ENCODE data around the gene ALCAM. TPM values are rescaled to one million over a fixed set of nuclear protein-coding genes. Genes with fewer than 3 reads are reported as not detected.

ALCAM gene
- total RNA-seq, 2 donors from 2014 or later, result 26.5 to 57.2 TPM

DNA sequence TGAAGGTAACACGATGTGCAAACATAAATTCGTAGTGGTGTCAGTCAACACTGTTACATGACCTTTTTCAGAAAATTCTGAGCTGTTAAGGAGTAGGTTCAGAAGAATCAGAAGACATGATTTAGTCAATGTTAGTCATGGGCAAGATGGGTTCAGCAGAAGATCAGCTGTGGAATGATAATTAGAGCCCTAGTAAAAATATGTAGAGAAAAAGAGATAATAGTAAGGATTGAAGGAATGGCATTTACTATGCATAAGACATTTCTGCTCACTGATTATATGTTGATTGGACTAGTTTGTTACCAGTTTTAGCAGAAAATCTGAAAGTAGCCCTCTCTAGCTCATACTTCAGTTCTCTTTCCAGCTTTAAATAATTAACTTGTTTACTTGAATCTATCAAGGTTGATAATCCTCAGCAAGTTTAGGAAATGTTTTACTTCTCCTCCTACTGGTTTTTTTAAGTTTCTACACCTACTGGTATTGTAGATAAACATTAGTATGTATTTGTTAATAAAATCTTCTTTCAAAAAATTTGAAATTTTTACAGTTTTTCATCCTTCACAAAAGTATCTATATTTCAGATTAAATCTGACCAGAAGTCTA, 98.6 kb downstream of the ALCAM start:
- DNase-seq (ENCODE audit: low spot score), result no peak
- intact Hi-C loops (cut with DNase I), result no loop called here

DNA sequence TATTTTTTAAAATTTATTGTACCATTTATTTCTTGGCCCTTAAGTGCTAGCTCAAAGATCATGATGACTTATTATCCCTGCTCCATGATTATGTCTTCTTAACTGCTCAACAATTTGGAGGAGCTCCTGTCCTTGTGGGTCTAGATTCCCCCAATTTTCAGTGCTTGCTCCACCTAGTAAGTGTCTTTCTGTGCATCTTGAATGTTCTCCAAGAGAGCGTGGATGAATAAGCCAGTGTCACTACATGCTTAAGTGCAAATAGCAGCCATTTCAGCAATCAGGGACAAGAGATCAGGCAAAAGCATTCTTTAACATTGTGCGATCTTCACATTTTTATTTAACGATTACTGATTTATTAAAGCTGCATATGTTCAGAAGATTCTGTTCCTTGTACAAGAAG, 99.4 kb downstream of the ALCAM start:
- intact Hi-C loops (cut with DNase I), result no loop called here
- no peak for DNase-seq (ENCODE audit: low spot score)

DNA sequence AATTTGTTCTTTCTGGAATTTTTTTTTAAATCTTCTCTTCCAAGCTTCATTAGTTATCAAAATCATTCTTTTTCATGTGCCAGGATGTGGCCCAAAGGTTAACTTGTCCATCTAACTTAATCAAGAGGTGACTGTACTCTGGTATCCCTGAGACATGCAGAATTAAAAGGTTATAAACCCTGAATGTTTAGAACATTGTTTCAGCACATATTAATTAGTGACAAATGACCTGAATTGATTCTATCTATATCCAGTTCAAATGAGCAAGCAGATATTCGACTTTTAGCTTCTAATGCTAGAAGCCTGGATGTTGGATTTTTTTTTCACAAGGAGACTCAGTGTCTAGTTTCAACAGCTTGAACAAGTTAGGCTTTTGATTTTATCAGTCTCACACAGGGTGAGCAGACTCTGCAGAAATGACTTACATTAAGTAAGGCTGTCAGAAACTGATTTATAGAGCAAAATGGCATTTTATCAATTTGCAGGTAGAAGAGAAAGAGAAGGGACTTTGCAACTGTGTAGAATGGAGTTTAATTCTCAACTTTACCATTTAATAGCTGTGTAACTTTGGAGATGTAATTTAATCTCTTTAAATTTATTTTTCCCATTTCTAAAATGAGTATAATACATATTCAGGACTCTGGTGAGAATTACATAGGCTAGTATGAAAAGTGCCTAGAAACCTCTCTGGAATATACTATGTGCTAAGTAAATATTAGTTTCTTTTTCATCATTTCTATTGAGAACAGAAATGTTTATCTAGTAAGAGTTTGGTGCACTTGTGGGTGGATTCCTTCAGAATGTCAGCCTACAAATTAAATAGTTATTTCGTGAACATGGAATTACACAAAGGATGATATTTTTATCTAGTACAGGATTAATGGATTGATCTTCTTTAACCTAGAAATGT, 100.0 kb downstream of the ALCAM start:
- DNase-seq (ENCODE audit: low spot score), result no peak
- intact Hi-C loops (cut with DNase I), result no loop called here

DNA sequence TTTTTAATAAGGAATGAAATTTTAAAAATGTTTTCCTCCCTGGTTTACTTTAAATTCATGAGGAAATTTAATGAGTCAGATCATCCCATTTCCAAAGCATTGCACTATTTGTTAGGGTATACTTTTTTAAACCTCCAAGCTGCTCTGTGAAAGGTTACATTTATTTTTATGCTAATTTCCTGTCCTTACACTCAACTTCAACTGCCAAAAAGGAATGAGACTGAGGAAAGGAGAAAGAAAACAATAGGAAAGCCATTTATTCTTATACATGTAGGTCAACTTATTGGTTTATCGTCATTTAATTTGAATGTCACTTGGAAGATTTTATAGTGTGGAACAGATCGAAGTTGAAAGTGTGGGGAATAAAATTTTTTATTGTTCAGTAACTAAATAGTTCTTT, 104.1 kb downstream of the ALCAM start:
- DNase-seq (ENCODE audit: low spot score), result no peak
- intact Hi-C loops (cut with DNase I), result no loop called here

DNA sequence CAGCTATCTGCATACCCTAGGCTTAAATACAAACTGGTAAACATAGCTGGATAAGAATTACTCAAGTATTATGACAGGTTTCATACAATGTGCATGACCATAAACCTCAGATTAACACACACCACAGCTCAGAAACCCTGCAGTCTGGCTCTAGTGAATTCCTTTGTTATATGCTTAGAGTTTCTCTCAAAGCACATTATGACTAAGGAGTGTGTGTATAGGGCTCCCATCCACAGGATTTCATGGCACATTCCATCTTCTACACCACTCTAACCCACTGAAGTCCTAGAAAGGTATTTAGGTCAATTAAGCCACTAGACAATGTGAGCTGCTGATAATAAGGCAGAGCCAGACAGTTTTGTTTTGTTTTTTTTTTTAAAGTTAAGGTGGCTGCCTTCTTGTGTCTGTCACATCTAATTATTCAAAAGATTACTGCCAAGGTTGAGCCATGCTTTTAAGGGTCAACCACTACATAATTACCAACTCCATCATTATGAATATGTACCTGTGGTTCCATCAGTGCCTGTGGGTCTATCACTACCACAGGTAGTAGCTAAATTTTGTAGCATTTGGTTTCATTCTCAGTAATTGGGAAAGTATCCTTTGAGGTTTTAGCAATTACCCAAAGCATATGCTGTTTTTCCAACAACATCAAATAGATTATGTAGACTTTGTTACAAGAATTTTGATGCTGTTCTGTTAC, 107.0 kb downstream of the ALCAM start:
- intact Hi-C loops (cut with DNase I), result no loop called here
- DNase-seq (ENCODE audit: low spot score), result no peak

DNA sequence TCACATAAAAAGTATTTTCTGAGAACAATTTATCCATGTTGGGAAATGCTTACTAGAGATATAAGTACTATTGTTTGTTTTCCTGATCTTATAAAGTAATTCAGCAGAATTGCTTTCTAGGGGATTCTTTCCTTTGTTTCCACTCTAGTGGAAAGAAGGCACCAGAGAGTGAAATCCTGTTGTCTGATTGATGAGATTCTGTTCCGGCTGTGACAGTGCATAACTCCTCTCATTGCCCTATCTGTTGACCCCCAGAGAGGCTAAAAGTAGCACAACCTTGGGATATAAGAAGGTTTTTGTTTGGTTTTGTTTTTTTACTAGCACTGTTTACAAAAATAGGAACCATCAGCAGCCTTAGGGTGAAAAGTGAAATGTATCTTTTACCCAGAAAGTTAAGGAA, 114.1 kb downstream of the ALCAM start:
- intact Hi-C loops (cut with DNase I), result no loop called here
- DNase-seq (ENCODE audit: low spot score), result no peak

DNA sequence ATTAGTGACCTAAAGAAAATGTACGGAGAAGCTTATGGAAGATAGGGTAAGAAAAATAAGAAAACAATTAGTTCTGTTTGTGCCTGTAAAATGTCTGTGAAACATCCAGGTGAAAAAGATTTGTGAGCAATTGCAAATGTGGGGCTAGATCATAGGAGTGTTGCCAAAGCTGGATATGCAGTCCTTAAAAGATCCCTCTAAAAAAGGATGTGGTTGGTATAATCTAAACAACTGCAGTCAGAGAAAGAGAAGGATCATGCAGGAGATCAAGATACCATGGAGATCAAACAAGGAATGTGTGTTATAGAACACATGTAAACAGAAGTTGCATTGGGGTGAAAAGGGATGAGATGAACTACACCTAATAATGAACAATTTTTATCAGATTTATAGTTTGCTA, 116.8 kb downstream of the ALCAM start:
- DNase-seq (ENCODE audit: low spot score), result no peak
- intact Hi-C loops (cut with DNase I), result no loop called here

DNA sequence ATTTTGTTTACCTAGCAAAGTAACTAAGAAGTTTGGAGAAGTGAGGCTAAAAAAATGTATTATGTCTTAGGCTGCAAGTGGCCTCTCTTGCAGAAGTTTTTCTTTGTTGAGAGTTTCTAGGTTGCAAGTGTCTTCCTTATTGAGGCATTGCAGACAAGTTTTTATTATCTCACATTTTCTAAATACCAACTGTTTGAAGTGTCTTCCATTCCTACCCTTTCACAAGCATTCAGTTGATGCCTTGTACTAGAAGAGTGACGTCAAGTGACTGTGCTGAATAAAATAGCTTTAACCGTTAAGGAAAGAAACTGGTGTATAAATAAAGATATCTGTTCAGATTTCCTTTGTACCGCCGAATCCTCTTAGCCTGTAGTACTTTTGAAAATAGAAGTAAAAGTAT, 123.3 kb downstream of the ALCAM start:
- intact Hi-C loops (cut with DNase I), result no loop called here
- DNase-seq (ENCODE audit: low spot score), result no peak

DNA sequence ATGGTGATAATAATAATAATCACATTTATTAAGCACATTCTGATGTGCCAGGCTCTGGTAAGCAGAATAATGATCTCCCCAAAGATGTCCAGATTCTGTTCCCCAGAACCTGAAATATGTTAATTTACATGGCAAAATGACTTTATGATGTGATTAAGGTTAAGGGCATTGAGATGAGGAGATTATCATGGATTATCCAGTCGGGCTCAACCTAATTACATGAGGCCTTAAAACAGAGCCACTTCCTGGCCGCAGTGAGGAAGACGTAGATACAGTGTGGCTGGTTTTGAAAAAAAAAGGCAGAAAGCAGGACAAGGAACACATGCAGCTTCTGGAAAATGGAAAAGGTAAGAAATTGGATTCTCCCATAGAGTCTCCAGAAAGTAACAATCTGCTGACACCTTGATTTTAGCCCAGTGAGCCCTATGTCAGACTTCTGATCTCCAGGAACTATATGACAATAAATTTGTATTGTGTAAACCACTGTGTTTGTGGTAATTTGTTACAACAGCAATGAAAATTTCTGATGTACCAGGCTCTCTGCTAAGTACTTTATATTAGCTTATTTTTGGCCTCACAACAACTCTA, 126.7 kb downstream of the ALCAM start:
- intact Hi-C loops (cut with DNase I), result no loop called here

DNA sequence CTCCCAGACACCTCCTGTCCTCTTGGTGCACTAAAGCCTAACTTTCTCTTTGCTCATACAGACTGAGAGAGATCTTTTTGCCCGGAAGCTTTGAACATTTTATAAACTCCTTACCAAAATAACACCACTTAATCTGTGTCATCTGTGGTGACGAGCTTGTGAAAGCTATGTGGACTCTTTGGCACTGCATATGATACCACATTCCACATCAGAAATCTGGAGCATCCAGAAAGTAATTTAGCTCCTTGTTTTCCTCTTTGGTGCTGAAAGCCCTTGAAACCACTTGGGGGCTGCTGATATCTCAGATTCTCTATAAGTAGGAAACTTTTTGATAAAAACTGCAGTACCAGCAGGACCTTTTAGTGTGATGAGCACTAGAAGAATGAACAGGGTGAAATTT, 128.3 kb downstream of the ALCAM start:
- intact Hi-C loops (cut with DNase I), result no loop called here
- no peak for DNase-seq (ENCODE audit: low spot score)

More for the DNA sequence above, 126.7 kb downstream of the ALCAM start:
- no peak for DNase-seq (ENCODE audit: low spot score)

DNA sequence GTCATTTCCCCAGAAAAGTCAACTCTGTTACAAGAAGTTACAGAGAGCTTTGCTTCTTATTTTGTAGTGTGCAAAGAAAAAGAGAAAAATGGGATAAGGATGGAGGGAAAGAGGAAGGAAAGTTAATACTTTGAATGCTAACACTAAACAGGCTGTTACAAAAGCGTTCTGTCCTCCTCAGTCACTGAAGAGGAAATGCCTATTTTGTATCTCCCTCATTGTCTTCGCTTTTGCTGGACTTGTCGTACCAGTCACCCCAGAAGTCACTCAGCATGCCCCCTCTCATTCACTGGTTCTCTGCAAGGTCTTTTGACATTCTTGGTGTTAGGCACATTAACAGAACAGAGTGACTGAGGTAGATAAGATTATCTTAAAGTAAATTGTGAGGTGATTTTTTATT, 129.6 kb downstream of the ALCAM start:
- intact Hi-C loops (cut with DNase I), result no loop called here
- no peak for DNase-seq (ENCODE audit: low spot score)

DNA sequence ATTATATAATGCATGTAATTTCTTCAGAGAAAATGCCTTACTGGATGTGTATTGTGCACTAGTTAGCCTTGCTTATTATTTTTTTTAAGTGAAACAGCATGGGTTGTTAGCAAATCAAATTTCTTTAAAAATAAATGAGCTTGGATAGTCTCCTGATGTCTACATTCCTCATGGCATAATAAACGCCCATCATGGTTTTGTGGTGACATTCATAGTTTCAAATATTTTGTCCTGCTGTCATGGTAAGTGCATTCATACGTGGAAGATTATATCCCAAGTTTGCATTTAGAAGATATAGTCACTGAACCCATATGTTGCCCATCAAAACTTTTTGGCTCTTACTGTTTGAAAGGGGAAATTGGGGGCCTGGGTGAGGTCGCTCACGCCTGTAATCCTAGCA, 130.7 kb downstream of the ALCAM start:
- DNase-seq (ENCODE audit: low spot score), result no peak
- intact Hi-C loops (cut with DNase I), result no loop called here

DNA sequence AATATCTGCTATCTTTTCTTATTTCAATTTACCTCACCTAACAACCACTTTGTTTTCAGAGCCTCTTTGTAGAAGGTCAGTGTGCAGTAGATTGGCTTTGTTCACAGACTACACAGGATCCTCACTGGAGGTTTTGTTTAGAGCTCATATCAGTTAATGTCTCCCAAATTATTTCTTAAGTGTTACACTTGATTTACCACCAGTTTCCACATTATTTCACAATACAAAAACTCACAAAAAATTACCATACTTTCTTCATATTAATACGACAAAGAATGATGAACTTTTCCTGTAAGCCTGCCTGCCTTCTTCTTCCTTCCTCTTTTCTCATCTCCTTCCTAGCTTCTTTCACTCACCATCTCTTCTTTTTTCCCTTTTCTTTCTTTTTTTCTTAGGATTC, 133.3 kb downstream of the ALCAM start:
- intact Hi-C loops (cut with DNase I), result no loop called here

DNA sequence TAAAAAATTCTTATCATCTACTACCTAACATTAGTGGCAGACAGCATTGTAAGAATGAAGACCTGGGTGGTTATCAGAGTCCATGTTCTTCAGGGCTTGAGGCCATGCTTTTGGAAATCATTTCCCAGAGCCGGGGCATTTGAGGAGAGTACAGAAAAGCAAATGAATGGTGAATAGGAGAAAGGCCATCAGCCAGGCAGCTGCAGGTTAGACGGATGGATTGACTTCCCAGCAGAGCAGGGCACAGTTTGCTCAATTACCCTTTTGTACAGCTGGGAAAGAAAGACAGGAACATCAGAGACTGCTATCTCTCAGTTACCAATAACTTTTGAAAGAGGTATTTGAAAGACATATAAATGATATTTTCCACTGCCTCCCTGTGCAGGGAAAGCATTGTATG, 135.6 kb downstream of the ALCAM start:
- no peak for DNase-seq (ENCODE audit: low spot score)
- intact Hi-C loops (cut with DNase I), result no loop called here

More for the DNA sequence above, 133.3 kb downstream of the ALCAM start:
- no peak for DNase-seq (ENCODE audit: low spot score)

DNA sequence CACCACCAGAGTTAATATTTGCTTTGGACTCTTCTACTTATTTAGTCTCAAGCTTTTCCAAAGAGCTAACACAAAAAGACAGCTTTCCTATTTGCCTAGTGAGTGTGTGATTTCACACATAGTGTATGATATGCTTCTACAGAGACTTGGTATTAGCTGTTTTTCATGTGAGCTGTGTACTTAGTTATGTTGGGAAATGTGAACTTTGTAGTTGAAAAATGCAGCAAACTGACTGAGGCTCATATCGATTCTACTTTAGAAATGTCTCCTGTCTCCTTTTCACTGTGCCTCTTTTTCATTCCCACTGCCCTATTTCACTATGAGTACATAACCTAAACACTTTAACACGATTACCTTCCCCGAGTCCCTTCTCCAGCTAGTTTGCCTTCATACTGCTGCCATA, 136.5 kb downstream of the ALCAM start:
- intact Hi-C loops (cut with DNase I), result no loop called here
- no peak for DNase-seq (ENCODE audit: low spot score)

DNA sequence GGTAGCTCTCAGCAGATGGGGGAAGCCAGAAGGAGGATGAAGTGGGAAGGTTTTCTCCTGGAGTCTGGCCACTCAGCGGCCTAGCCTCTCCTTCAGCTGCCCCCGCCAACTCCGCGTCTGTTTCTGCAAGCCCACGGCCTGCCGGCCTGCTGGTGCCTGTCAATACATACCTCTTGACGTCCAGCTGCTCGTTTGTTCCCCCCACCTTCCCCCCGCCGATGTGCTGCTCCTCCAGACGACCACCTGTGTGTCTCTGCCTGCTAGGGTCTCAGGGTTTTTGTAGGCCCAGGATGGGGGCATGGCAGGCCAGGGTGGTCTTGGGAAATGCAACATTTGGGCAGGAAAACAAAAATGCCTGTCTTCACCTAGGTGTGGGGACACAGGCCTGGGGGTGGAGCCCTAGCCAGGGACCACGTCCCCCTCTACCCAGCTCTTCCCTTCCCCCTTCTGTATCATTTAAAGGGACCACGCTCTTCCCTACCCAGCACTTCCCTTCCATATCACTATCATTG, 137.8 kb downstream of the ALCAM start:
- intact Hi-C loops (cut with DNase I), result no loop called here

DNA sequence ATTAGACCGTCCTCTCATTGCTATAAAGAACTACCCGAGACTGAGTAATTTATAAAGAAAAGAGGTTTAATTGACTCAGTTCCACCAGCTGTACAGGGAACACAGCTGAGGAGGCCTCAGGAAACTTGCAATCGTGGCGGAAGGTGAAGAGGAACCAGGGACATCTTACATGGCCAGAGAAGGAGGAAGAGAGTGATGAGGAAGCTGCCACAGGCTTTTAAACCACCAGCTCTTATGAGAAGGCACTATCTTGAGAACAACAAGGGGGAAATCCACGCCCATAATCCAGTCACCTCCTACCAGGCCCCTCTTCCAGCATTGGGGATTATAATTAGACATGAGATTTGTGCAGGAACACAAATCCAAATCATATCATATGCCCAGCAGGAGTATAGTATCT, 138.5 kb downstream of the ALCAM start:
- no peak for DNase-seq (ENCODE audit: low spot score)
- intact Hi-C loops (cut with DNase I), result no loop called here

More for the DNA sequence above, 137.8 kb downstream of the ALCAM start:
- DNase-seq (ENCODE audit: low spot score), result no peak

DNA sequence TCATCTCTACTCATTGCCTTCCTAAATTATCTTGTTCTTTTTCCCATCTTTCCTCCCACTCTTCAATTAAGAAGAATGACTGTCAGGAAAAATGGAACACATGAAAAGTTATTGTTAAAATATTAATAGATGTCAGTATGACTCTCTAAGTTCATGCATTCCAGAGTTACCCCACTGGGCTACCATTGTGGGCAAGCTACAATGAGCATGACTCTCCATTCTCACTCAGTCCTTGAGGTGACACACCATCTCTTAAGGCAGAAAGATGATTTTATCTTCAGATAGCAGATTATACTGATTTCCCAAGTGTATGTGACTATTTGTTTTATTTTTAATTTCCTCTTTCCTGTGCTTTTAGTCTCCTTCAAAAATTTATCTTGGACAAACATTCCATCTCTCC, 144.3 kb downstream of the ALCAM start:
- no peak for DNase-seq (ENCODE audit: low spot score)
- intact Hi-C loops (cut with DNase I), result no loop called here

DNA sequence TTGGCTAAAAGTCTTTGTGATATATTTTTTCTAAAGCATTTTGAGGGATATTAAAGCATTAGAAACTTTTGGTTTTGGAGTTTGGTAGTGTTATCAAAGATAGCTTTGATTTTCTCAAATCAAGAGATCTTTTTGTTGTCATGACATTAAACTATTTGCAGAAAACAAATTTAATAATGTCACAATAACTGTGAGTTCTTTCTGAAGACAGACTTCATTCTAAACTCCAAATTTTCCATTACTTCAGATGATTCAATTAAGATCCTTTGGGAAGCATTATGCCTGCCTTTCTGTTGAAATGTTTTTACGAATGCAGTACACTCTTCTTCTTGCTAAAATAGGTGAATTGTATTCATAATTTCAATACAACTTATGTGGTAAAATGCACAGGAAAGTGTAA, 145.4 kb downstream of the ALCAM start:
- no peak for DNase-seq (ENCODE audit: low spot score)
- intact Hi-C loops (cut with DNase I), result no loop called here

DNA sequence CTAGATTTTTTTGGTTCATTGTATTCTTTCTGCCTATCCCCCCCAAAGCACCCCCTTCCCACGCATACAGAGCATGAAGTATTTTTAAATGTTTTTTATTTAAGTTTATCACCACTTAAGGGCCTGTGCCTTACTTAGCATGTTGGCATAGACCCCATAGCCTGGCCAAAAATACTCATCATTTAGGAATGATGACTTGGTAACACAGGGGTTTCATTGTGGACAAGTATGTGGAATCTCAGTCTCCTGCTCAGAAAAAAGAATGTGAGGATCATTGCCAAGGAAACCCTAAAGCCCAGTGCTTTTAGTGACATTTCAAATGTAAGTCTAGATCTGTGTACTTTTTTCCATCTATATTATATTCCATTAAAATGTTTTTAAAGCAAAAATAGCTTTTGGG, 146.3 kb downstream of the ALCAM start:
- no peak for DNase-seq (ENCODE audit: low spot score)
- intact Hi-C loops (cut with DNase I), result no loop called here
